LNCaP clone FGC (cell line): ENCODE data around the gene SNTB2.
"Not testable (repeated sequence)": the region's sequence is repeated elsewhere in the genome, so short reads cannot be mapped to it uniquely, and the experiment has no call there.

ENCODE experiments used
- DNase-seq: peaks from one replicate; pipeline ENCODE4 v3.0.0-alpha.2; 2011; ENCODE audit warnings: low read depth
- H3K4me3 ChIP-seq: 2 replicates; pipeline ENCODE4 v1.5.1; 2011; ENCODE audit warnings: mild to moderate bottlenecking, low read depth, low read length, control low read depth
- TF ChIP-seq, protein P1 (sequence below): IDR thresholded peaks from 2 replicates; pipeline ENCODE4 v1.5.1; 2012; ENCODE audit warnings: mild to moderate bottlenecking; ENCODE audit not compliant: control insufficient read depth, insufficient read depth; ENCODE audit errors: extremely low read depth

SNTB2 gene

DNA sequence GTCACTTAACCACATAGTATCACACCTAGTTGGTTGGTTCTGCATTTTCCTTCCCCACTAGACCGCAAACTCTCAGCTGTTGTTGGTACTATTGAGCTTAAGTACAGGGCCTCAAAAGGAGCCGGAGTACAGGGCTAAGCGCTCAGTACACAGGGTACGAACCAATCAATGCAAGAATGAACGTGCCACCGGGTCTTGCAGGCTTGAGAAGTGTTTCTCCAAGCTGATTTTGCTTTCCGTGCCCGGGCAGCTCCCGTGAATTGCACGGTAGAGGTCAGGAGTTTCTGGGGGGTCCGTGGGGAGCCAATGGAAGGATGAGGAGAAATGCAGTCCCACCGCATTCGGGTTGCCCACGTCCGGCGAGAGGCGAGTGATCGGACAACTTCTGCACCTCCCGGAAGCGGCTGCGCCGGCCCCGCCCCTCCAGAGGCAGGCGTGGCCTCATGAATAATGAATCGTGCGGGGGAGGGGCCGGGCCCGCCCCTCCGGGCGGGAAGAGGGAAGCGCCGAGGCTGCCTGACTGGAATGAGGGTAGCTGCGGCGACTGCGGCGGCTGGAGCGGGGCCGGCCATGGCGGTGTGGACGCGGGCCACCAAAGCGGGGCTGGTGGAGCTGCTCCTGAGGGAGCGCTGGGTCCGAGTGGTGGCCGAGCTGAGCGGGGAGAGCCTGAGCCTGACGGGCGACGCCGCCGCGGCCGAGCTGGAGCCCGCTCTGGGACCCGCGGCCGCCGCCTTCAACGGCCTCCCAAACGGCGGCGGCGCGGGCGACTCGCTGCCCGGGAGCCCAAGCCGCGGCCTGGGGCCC, at the start of gene SNTB2:
TSS of gene SNTB2 (plus strand) at position 523 of the 804 bp plus-strand sequence. CDS start at position 526, 3 bp downstream.
- TF ChIP-seq, protein P1, sequence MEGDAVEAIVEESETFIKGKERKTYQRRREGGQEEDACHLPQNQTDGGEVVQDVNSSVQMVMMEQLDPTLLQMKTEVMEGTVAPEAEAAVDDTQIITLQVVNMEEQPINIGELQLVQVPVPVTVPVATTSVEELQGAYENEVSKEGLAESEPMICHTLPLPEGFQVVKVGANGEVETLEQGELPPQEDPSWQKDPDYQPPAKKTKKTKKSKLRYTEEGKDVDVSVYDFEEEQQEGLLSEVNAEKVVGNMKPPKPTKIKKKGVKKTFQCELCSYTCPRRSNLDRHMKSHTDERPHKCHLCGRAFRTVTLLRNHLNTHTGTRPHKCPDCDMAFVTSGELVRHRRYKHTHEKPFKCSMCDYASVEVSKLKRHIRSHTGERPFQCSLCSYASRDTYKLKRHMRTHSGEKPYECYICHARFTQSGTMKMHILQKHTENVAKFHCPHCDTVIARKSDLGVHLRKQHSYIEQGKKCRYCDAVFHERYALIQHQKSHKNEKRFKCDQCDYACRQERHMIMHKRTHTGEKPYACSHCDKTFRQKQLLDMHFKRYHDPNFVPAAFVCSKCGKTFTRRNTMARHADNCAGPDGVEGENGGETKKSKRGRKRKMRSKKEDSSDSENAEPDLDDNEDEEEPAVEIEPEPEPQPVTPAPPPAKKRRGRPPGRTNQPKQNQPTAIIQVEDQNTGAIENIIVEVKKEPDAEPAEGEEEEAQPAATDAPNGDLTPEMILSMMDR: no peak
- DNase-seq: no peak
- peak within 1 kb of the TSS; percentile 81 for H3K4me3 ChIP-seq

- no peak for DNase-seq
- TF ChIP-seq, protein P1: no peak
- no peak overlapping the region for H3K4me3 ChIP-seq
Measured at GRCh38 chr16:69138608-69139007, 48.4 kb upstream of the SNTB2 start.

DNA sequence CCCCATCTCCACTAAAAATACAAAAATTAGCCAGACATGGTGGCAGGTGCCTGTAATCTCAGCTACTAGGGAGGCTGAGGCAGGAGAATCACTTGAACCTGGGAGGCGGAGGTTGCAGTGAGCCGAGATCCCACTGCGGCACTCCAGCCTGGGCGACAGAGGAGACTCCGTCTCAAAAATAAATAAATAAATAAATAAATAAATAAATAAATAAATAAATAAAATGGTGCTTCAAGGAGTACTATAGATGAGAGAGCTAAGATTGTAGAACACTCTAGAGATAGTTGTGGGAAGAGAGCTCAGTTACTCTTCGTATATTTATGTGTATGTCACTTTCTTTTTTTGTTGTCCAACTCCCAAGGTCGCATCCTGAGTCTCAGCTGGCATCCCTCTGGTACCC, 47.5 kb upstream of the SNTB2 start:
- DNase-seq, H3K4me3 ChIP-seq: not testable (repeated sequence)

- no peak for DNase-seq
- TF ChIP-seq, protein P1: no peak
- H3K4me3 ChIP-seq: no peak overlapping the region
Measured at GRCh38 chr16:69141014-69141413, 46.0 kb upstream of the SNTB2 start.

- no peak overlapping the region for H3K4me3 ChIP-seq
- no peak for DNase-seq
- TF ChIP-seq, protein P1: no peak
Measured at GRCh38 chr16:69141936-69142335, 45.0 kb upstream of the SNTB2 start.

- DNase-seq: no peak
- no peak overlapping the region for H3K4me3 ChIP-seq
- TF ChIP-seq, protein P1: no peak
Measured at GRCh38 chr16:69143116-69143515, 43.8 kb upstream of the SNTB2 start.

- DNase-seq: no peak
- TF ChIP-seq, protein P1: no peak
- no peak overlapping the region for H3K4me3 ChIP-seq
Measured at GRCh38 chr16:69145658-69146057, 41.3 kb upstream of the SNTB2 start.

DNA sequence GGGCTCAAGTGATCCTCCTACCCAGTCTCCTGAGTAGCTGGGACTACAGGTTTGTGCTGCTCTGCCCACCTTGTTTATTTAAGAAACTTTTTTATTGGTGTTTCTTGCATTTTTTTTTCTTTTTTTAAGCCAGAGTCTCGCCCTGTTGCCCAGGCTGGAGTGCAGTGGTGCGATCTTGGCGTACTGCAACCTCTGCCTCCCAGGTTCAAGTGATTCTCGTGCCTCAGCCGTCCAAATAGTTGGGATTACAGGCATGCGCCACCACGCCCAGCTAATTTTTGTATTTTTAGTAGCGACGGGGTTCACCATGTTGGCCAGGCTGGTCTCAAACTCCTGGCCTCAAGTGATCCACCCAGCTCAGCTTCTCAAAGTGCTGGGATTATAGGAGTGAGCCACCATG, 37.3 kb upstream of the SNTB2 start:
- H3K4me3 ChIP-seq, DNase-seq: not testable (repeated sequence)
